DND-41 (cell line): ENCODE measurements around the gene METTL25B.

ENCODE experiments used
- ATAC-seq: fragments of 200-7000 bp; cut with Tn5 transposase; 3 replicates; pipeline ENCODE4 v1.9.1; 2021; ENCODE audit warnings: low read depth; ENCODE audit not compliant: insufficient read depth
- DNase-seq: peaks from one replicate; pipeline ENCODE4 v3.0.0-alpha.2; 2020
- H2AFZ ChIP-seq: 2 replicates; pipeline ENCODE4 v1.6.0; 2012; ENCODE audit warnings: low read depth, low read length
- H3K27ac ChIP-seq: 2 replicates; pipeline ENCODE4 v1.5.1; 2012; ENCODE audit warnings: low read length, inconsistent platforms
- H3K27me3 ChIP-seq: fragments of 200-600 bp; sonication (generic); 2 replicates; pipeline ENCODE4 v1.6.0; 2012; ENCODE audit warnings: low read length, mild to moderate bottlenecking, inconsistent platforms; ENCODE audit not compliant: insufficient read depth, poor library complexity
- H3K36me3 ChIP-seq: 2 replicates; pipeline ENCODE4 v1.5.1; 2012; ENCODE audit warnings: low read length, inconsistent platforms; ENCODE audit not compliant: insufficient read depth
- H3K4me1 ChIP-seq: 2 replicates; pipeline ENCODE4 v1.5.1; 2012; ENCODE audit warnings: mild to moderate bottlenecking, low read length; ENCODE audit not compliant: insufficient read depth
- H3K4me2 ChIP-seq: 2 replicates; pipeline ENCODE4 v1.6.0; 2012; ENCODE audit warnings: mild to moderate bottlenecking, moderate library complexity, low read length, inconsistent platforms; ENCODE audit not compliant: insufficient read depth
- H3K4me3 ChIP-seq, 2 experiments: fragments of 200-600 bp in 1 of 2; shearing (Covaris generic) in 1 of 2; 2 replicates each; pipeline ENCODE4 v1.5.1; 2012 to 2016; ENCODE audit warnings: inconsistent platforms in 2 of 2, low read length in 2 of 2, mild to moderate bottlenecking in 2 of 2, low read depth in 1 of 2, moderate library complexity in 1 of 2
- H3K79me2 ChIP-seq: 2 replicates; pipeline ENCODE4 v1.6.0; 2012; ENCODE audit warnings: low read length, inconsistent platforms; ENCODE audit not compliant: insufficient read depth
- H3K9ac ChIP-seq: 2 replicates; pipeline ENCODE4 v1.6.0; 2012; ENCODE audit warnings: low read depth, mild to moderate bottlenecking, inconsistent platforms, low read length, moderate library complexity
- H3K9me3 ChIP-seq: 2 replicates; pipeline ENCODE4 v1.5.1; 2012; ENCODE audit warnings: low read length, moderate library complexity, mild to moderate bottlenecking, inconsistent platforms; ENCODE audit not compliant: insufficient read depth, severe bottlenecking
- H4K20me1 ChIP-seq: 2 replicates; pipeline ENCODE4 v1.6.0; 2012; ENCODE audit warnings: low read length; ENCODE audit not compliant: insufficient read depth
- EZH2 ChIP-seq: IDR thresholded peaks from 3 replicates; pipeline ENCODE4 v1.6.1; 2012; ENCODE audit warnings: borderline replicate concordance, low read depth, mild to moderate bottlenecking, moderate library complexity, low read length, inconsistent platforms; ENCODE audit not compliant: severe bottlenecking
- TF ChIP-seq, protein P1 (sequence below): IDR thresholded peaks from 2 replicates; pipeline ENCODE4 v1.5.1; 2012; ENCODE audit warnings: borderline replicate concordance, low read length, moderate library complexity, mild to moderate bottlenecking; ENCODE audit not compliant: poor library complexity, severe bottlenecking; ENCODE audit errors: extremely low read depth

Gene METTL25B

DNA sequence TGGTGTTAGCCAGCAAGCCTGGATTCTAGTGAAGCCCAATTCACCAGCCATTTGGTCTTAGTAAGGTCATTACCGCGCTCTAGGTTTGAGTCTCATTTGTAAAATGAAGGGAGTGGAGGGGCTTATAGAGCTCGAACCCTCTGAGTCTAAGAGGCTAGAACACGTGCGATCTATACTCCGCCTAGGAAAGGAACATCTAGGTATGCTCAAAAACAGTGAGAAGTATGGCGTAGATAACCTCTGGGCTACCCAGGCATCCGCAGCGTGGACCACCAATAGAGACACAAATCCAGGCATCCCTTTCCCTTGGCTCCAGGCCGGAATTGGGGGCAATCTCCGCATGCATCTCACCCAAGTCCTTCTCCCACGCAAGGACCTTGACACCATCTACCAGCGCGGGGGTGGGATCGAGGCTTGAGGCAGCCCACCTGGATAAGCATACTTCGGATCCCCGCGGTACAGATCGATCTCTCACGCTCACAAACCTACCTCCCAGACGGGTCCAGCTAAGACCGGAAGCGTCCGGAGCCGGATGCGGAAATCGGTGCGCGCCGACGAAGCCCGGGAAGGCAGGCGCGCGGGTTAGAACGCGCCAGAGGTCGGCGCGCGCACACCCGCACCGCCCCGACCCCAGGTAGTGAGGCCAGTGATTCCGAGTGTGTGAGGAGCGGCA is at the start of gene METTL25B:
TSS of gene METTL25B (plus strand) at position 544 of the 673 bp plus-strand sequence. CDS start 636 bp downstream, outside the sequence.
- Histone ChIP-seq H4K20me1 (peaks cover 42% of the 10 kb centered on the region), H3K27ac (peak within 1 kb of the TSS; percentile 82), H2AFZ (peak within 1 kb of the TSS; percentile 97), H3K9me3 (no peaks in the 10 kb centered on the region), H3K4me3 (peak within 1 kb of the TSS; percentile 77 to 78), H3K9ac (peak within 1 kb of the TSS; percentile 78), H3K79me2 (peaks cover 60% of the 10 kb centered on the region), H3K36me3 (peaks cover 40% of the 10 kb centered on the region), H3K4me2 (peak within 1 kb of the TSS; percentile 92), H3K4me1 (peaks cover 56% of the 10 kb centered on the region), H3K27me3 (no peaks in the 10 kb centered on the region)
- no peak for TF ChIP-seq EZH2
- TF ChIP-seq, protein P1, sequence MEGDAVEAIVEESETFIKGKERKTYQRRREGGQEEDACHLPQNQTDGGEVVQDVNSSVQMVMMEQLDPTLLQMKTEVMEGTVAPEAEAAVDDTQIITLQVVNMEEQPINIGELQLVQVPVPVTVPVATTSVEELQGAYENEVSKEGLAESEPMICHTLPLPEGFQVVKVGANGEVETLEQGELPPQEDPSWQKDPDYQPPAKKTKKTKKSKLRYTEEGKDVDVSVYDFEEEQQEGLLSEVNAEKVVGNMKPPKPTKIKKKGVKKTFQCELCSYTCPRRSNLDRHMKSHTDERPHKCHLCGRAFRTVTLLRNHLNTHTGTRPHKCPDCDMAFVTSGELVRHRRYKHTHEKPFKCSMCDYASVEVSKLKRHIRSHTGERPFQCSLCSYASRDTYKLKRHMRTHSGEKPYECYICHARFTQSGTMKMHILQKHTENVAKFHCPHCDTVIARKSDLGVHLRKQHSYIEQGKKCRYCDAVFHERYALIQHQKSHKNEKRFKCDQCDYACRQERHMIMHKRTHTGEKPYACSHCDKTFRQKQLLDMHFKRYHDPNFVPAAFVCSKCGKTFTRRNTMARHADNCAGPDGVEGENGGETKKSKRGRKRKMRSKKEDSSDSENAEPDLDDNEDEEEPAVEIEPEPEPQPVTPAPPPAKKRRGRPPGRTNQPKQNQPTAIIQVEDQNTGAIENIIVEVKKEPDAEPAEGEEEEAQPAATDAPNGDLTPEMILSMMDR = no peak
- ATAC-seq (peak; percentile 72), DNase-seq (no peak)

DNA sequence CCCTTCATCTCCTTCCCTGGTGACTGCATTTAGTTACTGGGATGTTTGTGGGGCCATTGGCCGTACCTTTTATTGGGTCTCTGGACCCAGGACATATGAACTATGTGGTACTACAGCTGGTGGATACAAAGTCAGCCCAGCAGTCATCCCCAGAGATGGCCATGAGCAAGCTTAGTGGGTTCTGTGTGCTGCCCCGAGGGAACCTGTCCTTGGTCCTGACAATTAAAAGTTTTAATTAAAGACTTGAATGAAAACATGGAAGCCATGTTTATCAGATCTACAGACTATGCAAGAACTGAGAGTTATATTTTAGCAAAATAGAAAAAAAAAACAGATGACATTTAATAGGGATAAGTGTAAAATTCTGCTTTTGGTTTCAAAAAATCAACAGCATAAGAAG is 48.2 kb upstream of the METTL25B start:
- Histone ChIP-seq H3K27me3 (peaks cover 60% of the 10 kb centered on the region), H3K4me2 (no peak overlapping the region), H3K4me1 (0 out of 2 replicates have a peak, but pooled peaks cover 3% of the 10 kb centered on the region), H3K4me3 (no peak overlapping the region), H3K9me3 (no peaks in the 10 kb centered on the region), H3K79me2 (no peaks in the 10 kb centered on the region), H3K36me3 (no peaks in the 10 kb centered on the region), H4K20me1 (peaks cover 3% of the 10 kb centered on the region; the same call in 1 of the 2 replicates), H3K9ac (no peak overlapping the region), H2AFZ (no peak overlapping the region), H3K27ac (no peak overlapping the region)
- DNase-seq (no peak), ATAC-seq (no peak)
- TF ChIP-seq EZH2 = no peak
- TF ChIP-seq, protein P1 = no peak

DNA sequence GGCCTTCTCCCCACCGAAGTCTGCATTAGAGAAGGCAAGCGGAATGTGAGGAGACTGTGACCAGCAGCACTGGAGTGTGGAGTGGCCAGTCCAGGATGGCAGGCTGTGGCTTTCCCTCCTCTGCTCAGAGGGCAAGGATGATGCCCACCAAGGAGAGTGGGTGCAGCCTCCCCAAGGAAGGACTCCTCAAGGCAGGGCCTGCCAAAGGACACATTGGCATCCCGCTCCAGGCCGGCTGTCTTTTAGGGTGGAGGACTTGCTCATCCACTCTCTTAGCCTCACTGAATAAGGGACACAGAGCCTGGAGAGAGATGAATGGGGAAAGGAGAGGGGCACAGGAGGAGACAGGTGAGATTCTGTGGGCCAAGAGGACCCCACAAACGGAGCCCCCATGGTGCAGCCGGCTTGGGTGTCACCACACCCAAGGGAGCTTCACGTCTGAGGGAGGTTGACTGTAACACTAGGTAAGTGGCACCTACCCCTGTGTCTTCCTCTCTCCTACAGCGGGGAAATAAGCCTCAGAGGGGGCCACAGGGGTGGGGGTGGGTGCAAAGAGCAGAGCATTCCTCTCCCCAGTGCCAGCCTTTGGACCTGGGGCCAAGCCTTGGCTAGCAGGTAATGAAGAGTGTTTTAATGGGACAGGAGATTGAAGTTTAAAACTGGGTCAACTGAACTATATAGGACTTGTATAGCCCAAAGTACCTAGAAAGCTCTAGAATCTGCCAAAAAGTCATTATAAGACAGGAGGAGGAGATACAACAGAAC is 46.9 kb upstream of the METTL25B start:
- H3K79me2 ChIP-seq = no peaks in the 10 kb centered on the region
- H3K4me2 ChIP-seq = no peak overlapping the region
- no peak for ATAC-seq
- peaks cover 3% of the 10 kb centered on the region; the same call in 1 of the 2 replicates for H4K20me1 ChIP-seq
- no peaks in the 10 kb centered on the region for H3K36me3 ChIP-seq
- no peak for TF ChIP-seq EZH2
- TF ChIP-seq, protein P1 = no peak
- no peak overlapping the region for H3K9ac ChIP-seq
- DNase-seq = no peak
- 0 out of 2 replicates have a peak, but pooled peaks cover 3% of the 10 kb centered on the region for H3K4me1 ChIP-seq
- H3K27ac ChIP-seq = no peak overlapping the region
- no peaks in the 10 kb centered on the region for H3K9me3 ChIP-seq
- no peak overlapping the region for H3K4me3 ChIP-seq
- peaks cover 60% of the 10 kb centered on the region for H3K27me3 ChIP-seq
- no peak overlapping the region for H2AFZ ChIP-seq
